ENCODE data around the gene ACOX3.
"Not testable (repeated sequence)": the region's sequence is repeated elsewhere in the genome, so short reads cannot be mapped to it uniquely, and the experiment has no call there.

The ACOX3 gene

DNA sequence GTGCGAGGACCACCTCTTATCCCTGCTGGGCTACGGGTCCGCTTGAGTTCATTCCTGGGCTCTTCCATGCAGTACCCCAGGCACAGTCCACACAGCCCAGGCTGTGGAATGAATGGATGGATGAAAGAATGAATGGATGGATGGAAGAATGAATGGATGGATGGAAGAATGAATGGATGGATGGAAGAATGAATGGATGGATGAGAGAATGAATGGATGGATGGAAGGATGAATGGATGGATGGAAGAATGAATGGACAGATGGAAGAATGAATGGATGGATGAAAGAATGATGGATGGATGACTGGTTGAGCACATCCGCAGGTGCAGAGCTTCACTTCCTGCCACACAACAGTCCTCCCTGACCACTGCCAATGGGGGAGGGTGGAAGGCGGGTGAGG lies 28.2 kb downstream of the ACOX3 start:
- Histone ChIP-seq H3K4me3 (ENCODE audit: low read depth, low read length) (no peak overlapping the region), H3K9ac (ENCODE audit: low read length) (no peak overlapping the region), H3K27me3 (ENCODE audit: control insufficient read depth, insufficient read depth, low read length) (no peaks in the 10 kb centered on the region), H3K27ac (ENCODE audit: low read depth, low read length) (no peak overlapping the region), H3K36me3 (ENCODE audit: control insufficient read depth, insufficient read depth, low read length) (peaks cover 12% of the 10 kb centered on the region; the same call in 1 of the 2 replicates), H3K9me3 (ENCODE audit: control insufficient read depth, insufficient read depth, low read depth, low read length) (no peaks in the 10 kb centered on the region), H3K4me1 (ENCODE audit: control insufficient read depth, insufficient read depth, low read length) (peaks cover 11% of the 10 kb centered on the region)

DNA sequence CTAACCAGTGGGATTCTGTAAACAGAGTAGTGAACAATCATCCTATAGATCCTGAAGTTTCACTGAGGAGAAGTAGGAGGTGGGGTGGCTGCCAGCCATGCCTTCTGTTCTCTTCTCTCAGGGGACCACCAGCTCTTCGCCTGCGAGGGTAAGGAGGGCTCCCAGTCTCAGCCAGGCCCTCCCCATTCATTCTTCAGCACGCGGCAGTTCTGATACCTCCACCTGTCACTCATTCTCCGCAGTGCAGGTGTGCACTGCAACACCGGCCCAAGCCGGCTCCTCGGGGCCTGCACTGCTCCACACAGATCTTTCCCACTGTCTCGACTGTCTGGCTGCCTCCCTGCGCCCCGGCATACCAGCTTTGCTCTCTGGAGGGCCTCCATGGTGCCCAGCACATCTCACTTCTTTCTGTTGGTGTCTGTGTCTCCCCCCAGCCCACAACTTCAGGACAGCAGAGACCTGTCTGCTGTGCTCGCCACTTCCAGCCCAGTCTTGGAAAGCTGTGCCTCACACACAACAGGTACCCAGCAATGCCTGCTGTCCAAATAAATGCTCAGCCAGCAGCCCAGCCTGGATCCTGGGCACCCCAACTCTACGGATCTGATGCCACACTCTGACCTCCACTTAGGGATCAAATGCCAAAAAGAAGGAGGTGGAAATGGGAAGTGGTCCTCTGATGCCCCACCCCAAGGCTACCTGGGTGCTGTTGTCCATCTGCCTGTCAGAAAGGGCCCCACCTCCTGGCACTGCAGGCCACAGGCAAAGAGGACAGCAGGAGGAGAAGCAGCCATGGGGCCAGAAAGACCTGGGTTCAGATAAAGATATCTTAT lies 29.0 kb downstream of the ACOX3 start:
- Histone ChIP-seq H3K9ac (ENCODE audit: low read length) (no peak overlapping the region), H3K27me3 (ENCODE audit: control insufficient read depth, insufficient read depth, low read length) (no peaks in the 10 kb centered on the region), H3K4me3 (ENCODE audit: low read depth, low read length) (no peak overlapping the region), H3K27ac (ENCODE audit: low read depth, low read length) (no peak overlapping the region), H3K36me3 (ENCODE audit: control insufficient read depth, insufficient read depth, low read length) (peaks cover 12% of the 10 kb centered on the region; the same call in 1 of the 2 replicates), H3K9me3 (ENCODE audit: control insufficient read depth, insufficient read depth, low read depth, low read length) (no peaks in the 10 kb centered on the region), H3K4me1 (ENCODE audit: control insufficient read depth, insufficient read depth, low read length) (peaks cover 11% of the 10 kb centered on the region)

- Histone ChIP-seq H3K4me1 (ENCODE audit: control insufficient read depth, insufficient read depth, low read length) (peaks cover 11% of the 10 kb centered on the region), H3K27me3 (ENCODE audit: control insufficient read depth, insufficient read depth, low read length) (no peaks in the 10 kb centered on the region), H3K27ac (ENCODE audit: low read depth, low read length) (no peak overlapping the region), H3K9me3 (ENCODE audit: control insufficient read depth, insufficient read depth, low read depth, low read length) (no peaks in the 10 kb centered on the region), H3K36me3 (ENCODE audit: control insufficient read depth, insufficient read depth, low read length) (peaks cover 10% of the 10 kb centered on the region), H3K9ac (ENCODE audit: low read length) (no peak overlapping the region), H3K4me3 (ENCODE audit: low read depth, low read length) (no peak overlapping the region)
Observed at GRCh38 chr4:8410641-8411271, 29.8 kb downstream of the ACOX3 start.

DNA sequence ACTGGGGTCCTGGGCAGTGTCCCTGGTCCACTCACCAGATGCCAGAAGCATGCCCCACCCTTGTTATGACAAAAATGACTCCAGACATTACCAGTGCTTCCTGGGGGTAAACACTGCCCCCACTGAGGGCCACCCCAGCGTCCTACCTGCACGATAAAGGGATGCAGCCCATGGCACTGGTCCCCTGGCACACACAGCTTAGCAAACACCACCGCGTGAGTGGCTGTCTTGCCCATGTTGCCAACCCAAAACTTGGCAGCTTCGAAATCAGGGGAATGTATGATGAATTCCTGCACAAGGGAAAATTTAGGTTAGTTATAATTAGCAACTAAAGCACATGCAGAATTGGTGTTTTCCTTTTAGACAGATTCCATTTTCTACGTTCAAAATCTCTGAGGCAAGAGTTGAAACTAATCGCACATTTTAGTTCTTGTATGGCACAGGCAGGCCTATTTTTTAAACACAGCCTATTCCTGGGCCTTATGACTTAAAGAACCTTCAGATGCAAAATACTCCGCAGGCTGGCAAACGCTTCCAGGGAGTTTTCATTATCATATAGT lies 30.4 kb downstream of the ACOX3 start:
- H3K27ac ChIP-seq (ENCODE audit: low read depth, low read length): no peak overlapping the region
- H3K36me3 ChIP-seq (ENCODE audit: control insufficient read depth, insufficient read depth, low read length): peaks cover 13% of the 10 kb centered on the region
- H3K9me3 ChIP-seq (ENCODE audit: control insufficient read depth, insufficient read depth, low read depth, low read length): no peaks in the 10 kb centered on the region

DNA sequence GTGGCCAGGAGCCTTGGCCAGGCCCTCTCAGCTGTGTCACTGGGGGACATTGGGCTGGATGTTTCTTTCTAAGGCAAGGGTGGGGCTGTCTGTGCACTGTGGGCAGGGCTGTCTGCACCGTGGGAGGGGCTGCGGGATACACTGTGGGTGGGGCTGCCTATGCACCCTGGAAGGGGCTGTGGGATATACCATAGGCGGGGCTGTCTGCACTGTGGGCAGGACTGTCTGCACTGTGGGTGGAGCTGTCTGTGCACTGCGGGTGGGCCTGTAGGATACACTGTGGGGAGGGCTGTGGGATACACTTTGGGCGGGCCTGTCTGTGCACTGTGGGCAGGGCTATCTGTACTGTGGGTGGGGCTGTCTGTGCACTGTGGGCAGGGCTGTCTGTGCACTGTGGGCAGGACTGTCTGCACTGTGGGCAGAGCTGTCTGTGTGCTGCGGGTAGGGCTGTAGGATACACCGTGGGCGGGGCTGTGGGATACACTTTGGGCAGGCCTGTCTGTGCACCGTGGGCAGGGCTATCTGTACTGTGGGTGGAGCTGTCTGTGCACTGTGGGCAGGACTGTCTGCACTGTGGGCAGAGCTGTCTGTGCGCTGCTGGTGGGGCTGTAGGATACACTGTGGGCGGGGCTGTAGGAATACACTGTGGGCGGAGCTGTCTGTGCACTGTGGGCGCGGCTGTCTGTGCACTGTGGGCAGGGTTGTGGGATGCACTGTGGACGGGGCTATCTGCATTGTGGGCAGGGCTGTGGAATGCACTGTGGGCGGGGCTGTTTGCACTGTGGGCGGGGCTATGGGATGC lies 31.1 kb downstream of the ACOX3 start:
- Histone ChIP-seq H3K4me1 (ENCODE audit: control insufficient read depth, insufficient read depth, low read length) (peaks cover 11% of the 10 kb centered on the region), H3K4me3 (ENCODE audit: low read depth, low read length) (no peak overlapping the region)

More for the DNA sequence above, 30.4 kb downstream of the ACOX3 start:
- no peak overlapping the region for H3K9ac ChIP-seq (ENCODE audit: low read length)
- no peaks in the 10 kb centered on the region for H3K27me3 ChIP-seq (ENCODE audit: control insufficient read depth, insufficient read depth, low read length)
- H3K4me1 ChIP-seq (ENCODE audit: control insufficient read depth, insufficient read depth, low read length): peaks cover 11% of the 10 kb centered on the region
- H3K4me3 ChIP-seq (ENCODE audit: low read depth, low read length): no peak overlapping the region

DNA sequence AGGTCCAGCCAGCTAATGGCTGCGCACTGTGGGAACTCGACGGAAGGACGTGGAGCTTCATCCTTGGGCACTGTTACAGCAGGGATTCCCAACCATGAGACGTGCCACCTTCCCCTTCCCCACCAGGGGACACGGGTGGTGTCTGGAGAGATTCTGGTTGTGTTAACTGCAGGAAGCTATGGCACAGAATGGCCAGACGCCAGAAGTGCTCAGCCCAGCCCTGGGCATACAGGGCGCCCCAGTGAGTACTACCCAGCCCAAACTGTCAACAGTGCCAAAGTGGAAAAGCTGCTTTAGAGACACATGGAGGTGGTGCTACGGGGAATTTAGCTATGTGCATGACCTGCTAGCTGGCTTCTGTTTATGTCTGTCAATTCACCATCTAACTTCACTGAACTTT lies 32.8 kb downstream of the ACOX3 start:
- Histone ChIP-seq H3K36me3 (ENCODE audit: control insufficient read depth, insufficient read depth, low read length) (peaks cover 10% of the 10 kb centered on the region), H3K27ac (ENCODE audit: low read depth, low read length) (no peak overlapping the region), H3K9me3 (ENCODE audit: control insufficient read depth, insufficient read depth, low read depth, low read length) (no peaks in the 10 kb centered on the region), H3K9ac (ENCODE audit: low read length) (no peak overlapping the region), H3K4me3 (ENCODE audit: low read depth, low read length) (no peak overlapping the region), H3K4me1 (ENCODE audit: control insufficient read depth, insufficient read depth, low read length) (peaks cover 11% of the 10 kb centered on the region), H3K27me3 (ENCODE audit: control insufficient read depth, insufficient read depth, low read length) (no peaks in the 10 kb centered on the region)

More for the DNA sequence above, 31.1 kb downstream of the ACOX3 start:
- Histone ChIP-seq H3K36me3 (ENCODE audit: control insufficient read depth, insufficient read depth, low read length) (peaks cover 12% of the 10 kb centered on the region), H3K9me3 (ENCODE audit: control insufficient read depth, insufficient read depth, low read depth, low read length) (no peaks in the 10 kb centered on the region), H3K9ac (ENCODE audit: low read length) (no peak overlapping the region), H3K27me3 (ENCODE audit: control insufficient read depth, insufficient read depth, low read length) (no peaks in the 10 kb centered on the region), H3K27ac (ENCODE audit: low read depth, low read length) (no peak overlapping the region)

- Histone ChIP-seq H3K9ac (ENCODE audit: low read length) (no peak overlapping the region), H3K4me1 (ENCODE audit: control insufficient read depth, insufficient read depth, low read length) (peaks cover 11% of the 10 kb centered on the region), H3K36me3 (ENCODE audit: control insufficient read depth, insufficient read depth, low read length) (peaks cover 10% of the 10 kb centered on the region), H3K4me3 (ENCODE audit: low read depth, low read length) (no peak overlapping the region), H3K27ac (ENCODE audit: low read depth, low read length) (no peak overlapping the region), H3K9me3 (ENCODE audit: control insufficient read depth, insufficient read depth, low read depth, low read length) (no peaks in the 10 kb centered on the region), H3K27me3 (ENCODE audit: control insufficient read depth, insufficient read depth, low read length) (no peaks in the 10 kb centered on the region)
Observed at GRCh38 chr4:8407316-8407715, 33.2 kb downstream of the ACOX3 start.

- not testable (repeated sequence) for H3K9ac ChIP-seq (ENCODE audit: low read length); H3K27me3 ChIP-seq (ENCODE audit: control insufficient read depth, insufficient read depth, low read length); H3K9me3 ChIP-seq (ENCODE audit: control insufficient read depth, insufficient read depth, low read depth, low read length); H3K27ac ChIP-seq (ENCODE audit: low read depth, low read length); H3K4me3 ChIP-seq (ENCODE audit: low read depth, low read length)
- H3K4me1 ChIP-seq (ENCODE audit: control insufficient read depth, insufficient read depth, low read length): peaks cover 11% of the 10 kb centered on the region
- peaks cover 10% of the 10 kb centered on the region for H3K36me3 ChIP-seq (ENCODE audit: control insufficient read depth, insufficient read depth, low read length)
Observed at GRCh38 chr4:8406887-8407286, 33.6 kb downstream of the ACOX3 start.

DNA sequence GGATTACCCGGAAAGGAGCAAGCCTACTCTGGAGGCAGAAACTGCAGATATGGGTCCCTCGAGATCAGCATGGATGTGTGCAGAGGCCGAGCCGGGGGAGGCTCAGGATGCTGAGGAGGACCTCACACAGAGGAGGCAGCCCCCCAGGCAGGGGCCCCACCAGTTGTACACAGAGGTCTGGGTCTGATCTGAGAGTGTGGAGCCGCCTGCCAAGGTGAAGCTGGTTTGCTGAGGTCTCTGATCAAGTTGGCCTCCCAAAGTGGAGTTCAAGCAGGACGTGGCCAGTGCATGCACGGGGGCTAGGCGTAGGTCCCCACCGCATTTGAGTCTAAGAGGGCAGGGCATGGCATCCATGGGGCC lies 35.0 kb downstream of the ACOX3 start:
- no peak overlapping the region for H3K9ac ChIP-seq (ENCODE audit: low read length)
- H3K9me3 ChIP-seq (ENCODE audit: control insufficient read depth, insufficient read depth, low read depth, low read length): no peaks in the 10 kb centered on the region
- H3K27me3 ChIP-seq (ENCODE audit: control insufficient read depth, insufficient read depth, low read length): no peaks in the 10 kb centered on the region
- peaks cover 5% of the 10 kb centered on the region for H3K4me1 ChIP-seq (ENCODE audit: control insufficient read depth, insufficient read depth, low read length)
- H3K4me3 ChIP-seq (ENCODE audit: low read depth, low read length): no peak overlapping the region
- no peak overlapping the region for H3K27ac ChIP-seq (ENCODE audit: low read depth, low read length)
- H3K36me3 ChIP-seq (ENCODE audit: control insufficient read depth, insufficient read depth, low read length): peaks cover 10% of the 10 kb centered on the region

- Histone ChIP-seq H3K9me3 (ENCODE audit: control insufficient read depth, insufficient read depth, low read depth, low read length) (no peaks in the 10 kb centered on the region), H3K27ac (ENCODE audit: low read depth, low read length) (no peak overlapping the region), H3K4me1 (ENCODE audit: control insufficient read depth, insufficient read depth, low read length) (peaks cover under 1% of the 10 kb centered on the region; the same call in 1 of the 2 replicates), H3K27me3 (ENCODE audit: control insufficient read depth, insufficient read depth, low read length) (no peaks in the 10 kb centered on the region), H3K4me3 (ENCODE audit: low read depth, low read length) (no peak overlapping the region), H3K36me3 (ENCODE audit: control insufficient read depth, insufficient read depth, low read length) (peaks cover 10% of the 10 kb centered on the region), H3K9ac (ENCODE audit: low read length) (no peak overlapping the region)
Observed at GRCh38 chr4:8404791-8405515, 35.6 kb downstream of the ACOX3 start.

Data from HUES6 (cell line).